Subcutaneous preadipocyte (primary cell): Measurements from ENCODE around the gene ZFAND6. TPM values are rescaled to one million over a fixed set of nuclear protein-coding genes. Genes with fewer than 3 reads are reported as not detected.

Experiments
- small RNA-seq: library from RNA; depleted of rRNA; stranded (forward); fragments of <200 nt; gene quantifications from one replicate; pipeline ENCODE3, GENCODE V24; 2012
- total RNA-seq: library from RNA; depleted of rRNA; stranded (reverse); fragments of >200 nt; gene quantifications from 2 replicates; pipeline ENCODE4 v1.2.3, GENCODE V29; 2012

Gene ZFAND6
- total RNA-seq: 83.8 and 91.9 TPM in 2 replicates

GRCh38 chr15:80058851-80059785 lies at the start of gene ZFAND6:
Gene ZFAND6 (plus strand): TSS chr15:80059676. CDS start chr15:80120345, 60,669 bp downstream.

GRCh38 chr15:80152896-80153876 lies 93.7 kb downstream of the ZFAND6 start, which contains the start of gene FAH:
Gene FAH (plus strand): TSS chr15:80152999. CDS start chr15:80153055, 56 bp downstream.

Small RNAs within 50 kb of the gene (small RNA-seq; reads per million reads assigned to genes)
- not detected for gene RF00017

Other genes starting within 250 kb of the ZFAND6 start
- 10.3 and 11.9 TPM in 2 replicates for gene MTHFS, start 162.7 kb upstream of the ZFAND6 start, total RNA-seq
- 0.20 and 1.1 TPM in 2 replicates for gene BCL2A1, start 88.5 kb upstream of the ZFAND6 start, total RNA-seq
- gene FAH, start 93.3 kb downstream of the ZFAND6 start, total RNA-seq: 31.6 and 36.2 TPM in 2 replicates
- gene CTXND1, start 192.5 kb downstream of the ZFAND6 start, total RNA-seq: not detected in 2 replicates